ENCODE data around the gene ADM. TPM values are rescaled to one million over a fixed set of nuclear protein-coding genes. Genes with fewer than 3 reads are reported as not detected.

Gene ADM
- total RNA-seq, 2 donors from 2014 or later = 11.7 to 100 TPM

DNA sequence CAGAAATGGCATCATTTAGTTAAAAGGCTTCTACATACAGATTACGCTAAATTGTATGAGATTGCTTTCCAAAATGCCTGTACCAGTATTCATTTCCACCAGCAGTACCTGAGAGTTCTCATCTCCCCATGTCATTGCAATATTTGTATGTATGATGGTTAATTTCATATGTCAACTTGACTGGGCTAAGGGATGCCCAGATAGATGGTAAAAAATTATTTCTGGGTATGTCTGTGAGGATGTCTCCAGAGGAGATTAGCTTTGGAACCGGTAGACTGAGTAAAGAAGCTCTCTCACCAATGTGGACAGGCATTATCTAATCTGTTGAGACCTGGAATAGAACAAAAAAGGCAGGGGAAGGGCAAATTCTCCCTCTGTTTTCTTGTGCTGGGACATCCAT lies 6.9 kb downstream of the ADM start:
- Mint-ChIP-seq H3K27me3 (peaks cover 19% of the 10 kb centered on the region), H3K9me3 (no peaks in the 10 kb centered on the region), H3K36me3 (ENCODE audit: low read depth) (peaks cover 17% of the 10 kb centered on the region), H3K27ac (no peak overlapping the region), H3K4me3 (no peak overlapping the region), H3K4me1 (peaks cover 13% of the 10 kb centered on the region)
- no peak for ATAC-seq (replicated peaks)

DNA sequence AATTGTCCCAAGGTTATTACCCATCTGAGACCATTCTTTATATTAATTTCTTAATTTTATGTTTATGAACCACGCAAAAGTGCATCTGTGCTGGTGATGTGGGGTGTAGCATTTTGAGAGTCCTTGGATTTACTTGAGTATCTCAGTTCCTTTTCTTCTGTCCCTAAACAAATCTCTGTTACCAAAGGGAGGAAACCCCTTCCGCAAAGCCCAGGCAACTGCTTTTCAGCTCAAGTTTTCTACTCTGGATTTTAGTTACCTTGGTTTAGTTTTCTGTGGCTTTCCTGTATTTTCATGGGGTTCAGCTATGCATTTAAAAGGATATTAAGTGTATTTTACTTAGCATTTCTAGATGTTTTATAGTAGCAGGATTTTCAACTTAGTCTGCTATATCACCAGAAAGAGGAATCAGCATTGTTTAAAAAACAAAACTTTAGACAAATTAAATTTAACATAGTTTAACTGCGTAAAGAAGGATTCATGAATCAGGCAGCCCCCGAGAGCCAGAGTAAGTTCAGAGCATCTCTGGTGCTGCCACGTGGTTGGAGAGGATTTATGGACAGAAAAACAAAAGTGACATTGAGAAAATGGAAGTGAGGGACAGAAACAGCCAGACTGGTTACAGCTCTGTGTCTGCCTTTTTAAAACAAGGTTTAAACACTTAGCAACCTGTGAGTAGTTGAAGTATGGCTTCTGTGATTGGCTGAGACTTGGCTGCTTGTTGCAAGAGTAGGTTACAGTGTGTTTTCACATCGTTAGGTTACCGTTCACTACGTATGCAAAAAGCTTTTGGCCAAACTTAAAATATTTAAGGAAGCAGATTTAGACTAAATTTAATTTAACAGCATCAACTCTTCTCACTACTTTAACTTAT lies 9.6 kb downstream of the ADM start:
- Mint-ChIP-seq H3K36me3 (ENCODE audit: low read depth) (no peaks in the 10 kb centered on the region), H3K27ac (no peak overlapping the region), H3K4me3 (no peak overlapping the region), H3K9me3 (no peaks in the 10 kb centered on the region), H3K27me3 (peaks cover 15% of the 10 kb centered on the region), H3K4me1 (peaks cover 15% of the 10 kb centered on the region)
- ATAC-seq (replicated peaks) = peak; percentile 64

- Mint-ChIP-seq H3K27me3 (peaks cover 17% of the 10 kb centered on the region), H3K4me1 (peaks cover 11% of the 10 kb centered on the region), H3K36me3 (ENCODE audit: low read depth) (no peaks in the 10 kb centered on the region), H3K9me3 (no peaks in the 10 kb centered on the region), H3K4me3 (no peak overlapping the region), H3K27ac (no peak overlapping the region)
- no peak for ATAC-seq (replicated peaks)
These were observed 10.2 kb downstream of the ADM start for GRCh38 chr11:10315083-10315482.

GRCh38 chr11:10317151-10317755 lies 12.4 kb downstream of the ADM start:
- H3K27me3 Mint-ChIP-seq = peaks cover 8% of the 10 kb centered on the region
- H3K36me3 Mint-ChIP-seq (ENCODE audit: low read depth) = no peaks in the 10 kb centered on the region
- H3K4me3 Mint-ChIP-seq = peak overlapping the region; percentile 31
- ATAC-seq (replicated peaks) = peak; percentile 14
- no peaks in the 10 kb centered on the region for H3K9me3 Mint-ChIP-seq
- H3K4me1 Mint-ChIP-seq = peaks cover 6% of the 10 kb centered on the region
- peak overlapping the region; percentile 28 for H3K27ac Mint-ChIP-seq

DNA sequence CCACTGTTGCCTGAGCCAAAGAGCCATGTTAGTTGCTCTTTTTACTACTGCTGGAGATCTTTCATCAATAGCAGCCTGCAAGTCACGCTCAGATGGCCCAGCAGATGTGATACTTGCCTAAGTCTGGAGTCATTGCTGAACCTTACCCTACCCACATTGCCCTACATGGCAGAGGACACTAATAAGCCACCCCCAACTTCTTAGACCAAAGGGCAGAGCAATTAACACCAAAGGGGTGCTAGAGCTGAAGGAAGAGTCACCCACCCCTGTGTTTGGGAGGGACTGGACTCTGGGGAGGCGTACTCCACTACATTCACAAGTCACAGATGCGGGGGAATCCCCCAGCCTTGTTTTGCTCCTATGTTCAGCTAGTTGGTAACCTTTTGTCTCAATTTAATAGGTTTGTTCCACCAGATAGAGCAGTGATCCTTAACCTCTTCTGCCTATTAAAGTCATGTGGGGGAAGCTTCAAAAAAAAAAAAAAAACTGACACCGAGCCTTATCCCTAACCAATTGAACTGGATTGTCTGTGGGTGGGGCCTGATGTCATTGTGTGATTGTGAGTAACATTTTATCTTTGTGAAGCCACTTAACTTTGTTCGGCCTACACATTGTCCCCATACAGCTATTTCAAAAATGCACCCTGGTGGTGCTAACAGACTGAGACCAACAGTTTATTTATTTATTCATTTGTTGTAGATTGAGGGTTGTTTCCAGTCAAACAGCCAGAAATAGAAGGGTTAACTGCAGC lies 13.1 kb downstream of the ADM start:
- H3K4me3 Mint-ChIP-seq = peak overlapping the region; percentile 31
- peak overlapping the region; percentile 36 for H3K27ac Mint-ChIP-seq
- H3K36me3 Mint-ChIP-seq (ENCODE audit: low read depth) = no peaks in the 10 kb centered on the region
- peak; percentile 56 for ATAC-seq (replicated peaks)
- H3K27me3 Mint-ChIP-seq = peaks cover 8% of the 10 kb centered on the region
- no peaks in the 10 kb centered on the region for H3K9me3 Mint-ChIP-seq
- H3K4me1 Mint-ChIP-seq = peaks cover 13% of the 10 kb centered on the region

DNA sequence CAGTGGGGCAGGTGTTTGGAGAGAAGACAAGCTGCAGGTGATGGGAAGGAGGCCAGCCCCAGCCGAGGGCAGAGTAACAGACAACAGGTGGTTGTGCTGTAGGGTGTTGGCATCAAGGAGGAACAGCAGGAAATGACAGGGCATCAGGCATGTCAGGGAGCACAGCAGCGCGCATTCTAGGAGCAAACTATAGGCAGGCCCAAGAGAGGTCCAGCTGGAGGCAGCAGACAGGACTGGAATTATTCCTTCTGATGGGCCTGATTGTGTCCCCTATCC lies 13.6 kb downstream of the ADM start:
- Mint-ChIP-seq H3K36me3 (ENCODE audit: low read depth) (no peaks in the 10 kb centered on the region), H3K4me3 (peak overlapping the region; percentile 31), H3K4me1 (peaks cover 17% of the 10 kb centered on the region), H3K27ac (peak overlapping the region; percentile 36), H3K9me3 (no peaks in the 10 kb centered on the region), H3K27me3 (peaks cover 10% of the 10 kb centered on the region)
- ATAC-seq (replicated peaks) = no peak

DNA sequence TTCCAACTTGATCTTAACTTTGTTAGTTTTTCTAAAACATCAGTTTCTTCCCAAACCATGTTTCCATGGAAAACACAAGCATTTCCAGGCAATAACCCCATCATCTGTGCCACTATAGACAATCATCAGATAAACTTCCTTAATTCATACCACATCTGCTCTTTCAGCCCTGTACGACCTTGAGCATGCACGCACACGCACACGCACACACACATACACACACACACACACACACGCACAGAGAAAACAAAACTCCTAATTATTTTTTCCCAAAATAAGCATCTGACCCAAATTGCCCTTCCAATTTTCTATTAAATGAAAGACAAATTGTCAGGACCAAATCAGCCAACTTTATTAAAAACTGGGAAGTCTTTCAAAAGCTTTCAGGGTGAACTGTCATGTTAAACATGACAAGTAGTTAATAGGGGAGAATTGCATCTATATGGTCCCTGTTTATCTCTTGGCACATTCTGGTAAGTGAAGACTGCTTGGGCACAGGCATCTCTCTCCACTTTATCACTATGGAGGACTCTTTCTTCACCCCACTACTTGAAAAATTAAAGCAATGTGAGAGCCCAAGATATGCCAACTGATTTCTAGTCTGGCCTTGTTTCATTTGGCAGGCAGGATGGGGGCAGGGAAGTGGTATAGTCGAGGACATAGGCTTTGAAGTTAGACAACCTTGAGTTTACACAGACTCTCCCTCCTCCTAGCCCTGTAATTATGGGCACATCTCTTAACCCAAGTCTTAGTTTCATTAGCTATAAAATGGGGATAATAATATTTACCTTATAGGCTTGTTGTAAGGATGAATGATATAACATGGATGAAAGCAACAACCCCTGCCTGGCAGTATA lies 15.1 kb downstream of the ADM start:
- Mint-ChIP-seq H3K27ac (no peak overlapping the region), H3K9me3 (no peaks in the 10 kb centered on the region), H3K4me3 (no peak overlapping the region), H3K4me1 (peaks cover 20% of the 10 kb centered on the region), H3K36me3 (ENCODE audit: low read depth) (no peaks in the 10 kb centered on the region), H3K27me3 (peaks cover 19% of the 10 kb centered on the region)
- no peak for ATAC-seq (replicated peaks)

- no peak for ATAC-seq (replicated peaks)
- Mint-ChIP-seq H3K27ac (no peak overlapping the region), H3K4me3 (no peak overlapping the region), H3K27me3 (peaks cover 19% of the 10 kb centered on the region), H3K36me3 (ENCODE audit: low read depth) (no peaks in the 10 kb centered on the region), H3K9me3 (no peaks in the 10 kb centered on the region), H3K4me1 (peaks cover 20% of the 10 kb centered on the region)
These were observed 16.0 kb downstream of the ADM start for GRCh38 chr11:10320736-10321465.

GRCh38 chr11:10322401-10322800 lies 17.5 kb downstream of the ADM start:
- no peak for ATAC-seq (replicated peaks)
- peak overlapping the region; percentile 97 for H3K27ac Mint-ChIP-seq
- H3K4me3 Mint-ChIP-seq = peak overlapping the region; percentile 82
- H3K9me3 Mint-ChIP-seq = no peaks in the 10 kb centered on the region
- H3K36me3 Mint-ChIP-seq (ENCODE audit: low read depth) = no peaks in the 10 kb centered on the region
- H3K27me3 Mint-ChIP-seq = peaks cover 13% of the 10 kb centered on the region
- peaks cover 20% of the 10 kb centered on the region for H3K4me1 Mint-ChIP-seq

DNA sequence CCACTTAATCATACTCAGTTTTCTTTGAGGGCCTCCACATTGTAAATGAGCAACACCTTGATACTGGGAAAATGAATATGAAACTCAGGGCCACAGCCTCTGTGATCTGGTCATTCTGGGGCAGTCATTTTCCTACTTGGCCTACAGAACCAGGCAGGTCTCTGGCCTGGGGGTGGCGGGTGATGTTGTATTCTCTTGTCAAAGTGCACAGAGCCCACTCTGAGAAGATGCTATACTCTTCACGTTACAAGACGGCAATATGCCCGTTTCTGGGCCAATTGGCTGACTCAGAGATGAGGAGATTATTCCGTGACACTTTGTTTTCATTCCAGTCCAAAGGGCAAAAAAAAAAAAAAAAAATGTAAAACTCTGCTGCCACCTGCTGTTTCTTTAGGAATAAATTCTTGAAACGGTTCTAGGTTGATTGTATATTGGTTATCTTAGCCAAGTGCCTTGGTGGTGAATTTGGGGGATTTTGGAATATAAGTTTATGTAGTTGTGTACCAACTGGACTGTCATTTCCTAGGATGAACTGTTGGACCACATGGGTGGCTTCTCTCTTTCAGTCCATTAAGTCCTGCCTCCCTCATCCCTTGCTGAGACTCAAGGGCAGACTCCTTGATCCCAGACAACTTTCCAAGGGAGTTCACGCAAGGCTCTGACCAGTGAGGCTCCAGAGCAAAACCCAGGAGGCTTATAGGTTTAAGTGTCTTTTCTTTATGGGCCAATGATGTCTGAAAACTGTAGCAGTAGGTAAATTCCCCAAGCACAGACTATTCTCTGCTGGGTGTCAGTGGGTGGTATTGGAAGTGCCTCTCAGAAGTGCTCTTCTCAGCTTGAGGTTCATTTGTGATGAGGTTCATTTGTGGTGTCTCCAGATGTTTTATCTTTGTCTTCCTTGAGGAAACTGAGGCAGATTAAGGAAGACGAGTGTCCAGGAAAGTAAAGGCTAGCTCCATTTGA lies 18.2 kb downstream of the ADM start:
- Mint-ChIP-seq H3K27ac (peak overlapping the region; percentile 97), H3K4me1 (peaks cover 20% of the 10 kb centered on the region), H3K4me3 (peak overlapping the region; percentile 82), H3K9me3 (no peaks in the 10 kb centered on the region), H3K36me3 (ENCODE audit: low read depth) (no peaks in the 10 kb centered on the region), H3K27me3 (peaks cover 13% of the 10 kb centered on the region)
- ATAC-seq (replicated peaks) = peak; percentile 78

DNA sequence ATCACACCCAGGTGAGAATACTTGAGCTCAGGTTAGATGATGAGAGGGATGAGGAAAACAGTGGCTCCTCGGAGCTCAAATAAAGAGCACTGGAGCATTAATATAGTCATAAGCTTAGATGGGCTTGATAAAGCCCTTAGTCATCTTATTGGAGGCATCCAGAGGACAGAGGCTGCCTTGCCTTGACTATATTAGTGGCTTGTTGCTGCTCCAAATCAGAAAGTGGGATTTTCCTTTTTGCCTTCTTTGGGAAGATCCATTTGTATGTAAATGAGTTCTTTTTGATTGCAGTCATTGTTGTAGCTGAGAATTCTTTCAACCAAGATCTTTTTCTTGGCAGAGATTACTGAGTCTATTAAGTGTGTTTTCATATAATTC lies 18.9 kb downstream of the ADM start:
- Mint-ChIP-seq H3K9me3 (no peaks in the 10 kb centered on the region), H3K36me3 (ENCODE audit: low read depth) (no peaks in the 10 kb centered on the region), H3K4me3 (peak overlapping the region; percentile 82), H3K4me1 (peaks cover 19% of the 10 kb centered on the region), H3K27ac (peak overlapping the region; percentile 97), H3K27me3 (peaks cover 16% of the 10 kb centered on the region)
- no peak for ATAC-seq (replicated peaks)

DNA sequence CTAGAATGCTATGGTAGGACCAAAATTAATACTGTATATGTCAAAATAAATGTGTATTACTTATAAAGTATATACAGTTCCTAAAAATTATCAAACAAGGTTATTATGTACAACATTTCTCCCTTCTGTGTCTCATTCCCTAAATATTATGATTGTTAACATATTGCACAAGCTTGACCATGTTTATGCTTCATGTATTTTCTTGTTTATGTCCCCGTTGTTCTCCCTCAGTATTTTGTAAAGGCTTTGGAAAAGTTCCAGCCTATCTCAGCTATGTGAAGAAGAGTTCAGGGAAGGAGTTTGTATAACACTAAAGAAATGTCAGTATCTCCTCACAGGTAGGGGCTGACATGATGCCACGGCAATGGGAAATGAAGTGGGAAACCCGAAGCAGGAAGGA lies 19.6 kb downstream of the ADM start:
- H3K27ac Mint-ChIP-seq = peak overlapping the region; percentile 54
- no peak overlapping the region for H3K4me3 Mint-ChIP-seq
- no peaks in the 10 kb centered on the region for H3K36me3 Mint-ChIP-seq (ENCODE audit: low read depth)
- H3K9me3 Mint-ChIP-seq = no peaks in the 10 kb centered on the region
- ATAC-seq (replicated peaks) = no peak
- H3K4me1 Mint-ChIP-seq = peaks cover 19% of the 10 kb centered on the region
- H3K27me3 Mint-ChIP-seq = peaks cover 16% of the 10 kb centered on the region
